ENCODE results near the gene LRP8.

Gene LRP8

DNA sequence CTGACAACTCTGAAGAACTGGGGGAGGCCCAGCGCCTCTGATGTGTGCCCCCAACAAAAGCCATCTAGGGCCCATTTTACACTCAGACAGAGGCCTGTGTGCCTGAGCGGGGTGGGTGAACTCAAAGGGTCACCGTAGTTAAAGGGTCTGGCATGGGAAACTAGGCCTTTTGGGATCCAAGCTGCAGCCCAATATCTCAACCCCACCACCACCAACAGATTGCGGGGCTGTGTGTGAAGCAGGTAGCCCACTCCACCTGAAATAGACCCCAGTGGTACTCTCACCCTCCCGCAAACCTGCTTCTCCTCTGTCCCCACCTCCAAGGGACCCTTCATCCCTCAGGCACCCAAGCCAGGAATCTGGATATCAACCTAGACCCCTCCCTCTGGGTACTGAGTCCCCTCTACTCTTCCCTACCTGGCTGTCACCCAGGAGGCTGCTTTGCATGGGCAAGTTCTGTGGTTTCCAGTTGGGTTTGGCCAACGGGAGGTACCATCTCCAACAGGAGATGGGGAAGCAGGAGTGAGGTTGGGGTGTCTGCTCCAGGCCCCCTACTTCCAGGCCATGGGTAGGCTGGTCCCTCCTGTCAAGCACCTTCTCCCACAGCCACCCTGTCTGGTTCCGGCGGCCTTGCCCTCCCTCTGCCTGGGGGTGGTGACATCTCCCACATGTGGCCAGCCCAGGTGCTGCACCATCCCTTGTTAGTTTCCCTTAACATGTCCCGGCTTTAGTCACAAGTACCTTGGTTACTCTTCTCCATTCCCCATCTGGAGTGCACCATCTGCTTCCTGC lies 35.2 kb upstream of the LRP8 start:
- FAIRE-seq = no peak
- TF ChIP-seq TAF1 (IDR thresholded peaks at IDR 0.05; ENCODE audit: low read depth, low read length) = no peak
- TF ChIP-seq POU2F2 (IDR thresholded peaks at IDR 0.05; ENCODE audit: low read depth, low read length) = no peak
- no peak for TF ChIP-seq PAX5 (IDR thresholded peaks at IDR 0.05; ENCODE audit: insufficient read depth, low read length, severe bottlenecking)
- no peak for TF ChIP-seq SPI1 (IDR thresholded peaks at IDR 0.05; ENCODE audit: low read depth, low read length)
- no peak for TF ChIP-seq POLR2A (IDR thresholded peaks at IDR 0.05; ENCODE audit: low read depth, low read length)
- no peak for TF ChIP-seq POLR2AphosphoS5 (IDR thresholded peaks at IDR 0.05; ENCODE audit: low read depth, low read length)
- DNase-seq (ENCODE audit: insufficient read length, low spot score) = no peak

DNA sequence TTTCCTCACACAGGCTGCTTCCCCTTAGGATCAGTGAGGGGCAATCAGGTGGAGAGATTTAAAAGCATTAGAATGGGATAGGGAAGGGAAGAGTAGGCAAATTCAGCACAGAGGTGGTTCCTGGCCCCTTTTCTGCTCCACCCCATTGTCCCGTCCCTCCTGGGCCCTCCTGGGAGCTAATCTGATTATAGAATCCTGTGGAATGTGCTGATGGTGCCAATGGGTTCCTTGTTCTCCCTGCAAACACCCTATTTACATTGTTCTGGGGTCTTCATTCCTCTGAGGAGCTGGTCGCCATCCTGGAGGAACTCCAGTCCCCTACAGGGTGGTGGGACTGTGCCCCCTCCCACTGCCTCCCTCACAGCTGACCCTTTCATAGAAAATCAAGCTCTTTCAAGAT lies 34.4 kb upstream of the LRP8 start:
- FAIRE-seq = no peak
- DNase-seq (ENCODE audit: insufficient read length, low spot score) = no peak
- TF ChIP-seq SPI1 (IDR thresholded peaks at IDR 0.05; ENCODE audit: low read depth, low read length) (no peak), TAF1 (IDR thresholded peaks at IDR 0.05; ENCODE audit: low read depth, low read length) (no peak), POLR2A (IDR thresholded peaks at IDR 0.05; ENCODE audit: low read depth, low read length) (no peak), PAX5 (IDR thresholded peaks at IDR 0.05; ENCODE audit: insufficient read depth, low read length, severe bottlenecking) (no peak), POU2F2 (IDR thresholded peaks at IDR 0.05; ENCODE audit: low read depth, low read length) (no peak), POLR2AphosphoS5 (IDR thresholded peaks at IDR 0.05; ENCODE audit: low read depth, low read length) (no peak)

- no peak for DNase-seq (ENCODE audit: insufficient read length, low spot score)
- no peak for FAIRE-seq
- TF ChIP-seq POLR2AphosphoS5 (IDR thresholded peaks at IDR 0.05; ENCODE audit: low read depth, low read length) = no peak
- TF ChIP-seq TAF1 (IDR thresholded peaks at IDR 0.05; ENCODE audit: low read depth, low read length) = no peak
- TF ChIP-seq SPI1 (IDR thresholded peaks at IDR 0.05; ENCODE audit: low read depth, low read length) = no peak
- no peak for TF ChIP-seq POLR2A (IDR thresholded peaks at IDR 0.05; ENCODE audit: low read depth, low read length)
Observed at GRCh38 chr1:53361541-53361961, 33.7 kb upstream of the LRP8 start.

- no peak for FAIRE-seq
- DNase-seq (ENCODE audit: insufficient read length, low spot score) = no peak
- TF ChIP-seq PAX5 (IDR thresholded peaks at IDR 0.05; ENCODE audit: insufficient read depth, low read length, severe bottlenecking) (no peak), POLR2A (IDR thresholded peaks at IDR 0.05; ENCODE audit: low read depth, low read length) (no peak), POU2F2 (IDR thresholded peaks at IDR 0.05; ENCODE audit: low read depth, low read length) (no peak), POLR2AphosphoS5 (IDR thresholded peaks at IDR 0.05; ENCODE audit: low read depth, low read length) (no peak), TAF1 (IDR thresholded peaks at IDR 0.05; ENCODE audit: low read depth, low read length) (no peak), SPI1 (IDR thresholded peaks at IDR 0.05; ENCODE audit: low read depth, low read length) (no peak)
Observed at GRCh38 chr1:53359934-53360276, 32.0 kb upstream of the LRP8 start.

DNA sequence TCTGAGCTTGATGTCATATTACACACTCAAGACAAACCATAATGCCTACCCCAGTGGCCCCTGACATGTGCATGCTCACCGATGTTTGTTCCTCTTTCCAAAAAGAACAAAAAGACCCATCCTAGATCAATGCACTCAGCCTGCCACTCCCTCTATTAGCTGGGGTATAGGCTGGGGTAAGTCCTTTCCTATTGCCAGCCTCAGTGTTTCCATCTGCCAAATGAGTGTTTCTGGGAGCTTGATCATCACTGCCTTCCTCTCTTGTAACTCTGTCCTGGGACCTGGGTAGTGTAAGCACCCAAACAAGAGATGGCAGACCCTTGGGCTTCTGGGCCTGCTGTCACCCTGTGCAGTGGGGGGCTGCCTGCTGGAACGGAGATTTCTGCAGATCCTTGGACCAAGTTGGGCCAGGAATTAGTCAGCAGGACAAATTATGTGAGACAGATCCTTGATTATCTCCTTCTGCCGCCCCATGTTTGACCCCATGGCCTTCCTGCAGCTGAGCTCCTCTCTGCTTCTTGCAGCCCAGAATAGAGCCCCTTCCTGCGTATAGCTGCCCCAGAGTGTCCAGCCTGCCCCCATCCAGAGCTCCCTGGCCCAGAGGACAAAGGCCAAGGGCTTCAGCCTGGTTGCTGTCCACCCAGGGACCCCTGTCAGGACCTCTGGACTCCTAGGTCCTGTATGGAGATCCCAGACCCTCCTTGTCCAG lies 31.5 kb upstream of the LRP8 start:
- no peak for DNase-seq (ENCODE audit: insufficient read length, low spot score)
- no peak for FAIRE-seq
- no peak for TF ChIP-seq POLR2A (IDR thresholded peaks at IDR 0.05; ENCODE audit: low read depth, low read length)
- TF ChIP-seq SPI1 (IDR thresholded peaks at IDR 0.05; ENCODE audit: low read depth, low read length) = no peak
- no peak for TF ChIP-seq PAX5 (IDR thresholded peaks at IDR 0.05; ENCODE audit: insufficient read depth, low read length, severe bottlenecking)
- no peak for TF ChIP-seq TAF1 (IDR thresholded peaks at IDR 0.05; ENCODE audit: low read depth, low read length)
- no peak for TF ChIP-seq POLR2AphosphoS5 (IDR thresholded peaks at IDR 0.05; ENCODE audit: low read depth, low read length)
- no peak for TF ChIP-seq POU2F2 (IDR thresholded peaks at IDR 0.05; ENCODE audit: low read depth, low read length)

- FAIRE-seq (no peak), DNase-seq (ENCODE audit: insufficient read length, low spot score) (no peak)
- no peak for TF ChIP-seq PAX5 (IDR thresholded peaks at IDR 0.05; ENCODE audit: insufficient read depth, low read length, severe bottlenecking)
- TF ChIP-seq TAF1 (IDR thresholded peaks at IDR 0.05; ENCODE audit: low read depth, low read length) = no peak
- no peak for TF ChIP-seq POU2F2 (IDR thresholded peaks at IDR 0.05; ENCODE audit: low read depth, low read length)
- TF ChIP-seq POLR2AphosphoS5 (IDR thresholded peaks at IDR 0.05; ENCODE audit: low read depth, low read length) = no peak
- no peak for TF ChIP-seq SPI1 (IDR thresholded peaks at IDR 0.05; ENCODE audit: low read depth, low read length)
- TF ChIP-seq POLR2A (IDR thresholded peaks at IDR 0.05; ENCODE audit: low read depth, low read length) = no peak
Observed at GRCh38 chr1:53356637-53357036, 28.8 kb upstream of the LRP8 start.

GRCh38 chr1:53354119-53354518 lies 26.2 kb upstream of the LRP8 start:
- DNase-seq (ENCODE audit: insufficient read length, low spot score) (no peak), FAIRE-seq (no peak)
- TF ChIP-seq TAF1 (IDR thresholded peaks at IDR 0.05; ENCODE audit: low read depth, low read length) = no peak
- TF ChIP-seq SPI1 (IDR thresholded peaks at IDR 0.05; ENCODE audit: low read depth, low read length) = no peak
- no peak for TF ChIP-seq POU2F2 (IDR thresholded peaks at IDR 0.05; ENCODE audit: low read depth, low read length)
- TF ChIP-seq PAX5 (IDR thresholded peaks at IDR 0.05; ENCODE audit: insufficient read depth, low read length, severe bottlenecking) = no peak
- TF ChIP-seq POLR2A (IDR thresholded peaks at IDR 0.05; ENCODE audit: low read depth, low read length) = no peak
- TF ChIP-seq POLR2AphosphoS5 (IDR thresholded peaks at IDR 0.05; ENCODE audit: low read depth, low read length) = no peak

DNA sequence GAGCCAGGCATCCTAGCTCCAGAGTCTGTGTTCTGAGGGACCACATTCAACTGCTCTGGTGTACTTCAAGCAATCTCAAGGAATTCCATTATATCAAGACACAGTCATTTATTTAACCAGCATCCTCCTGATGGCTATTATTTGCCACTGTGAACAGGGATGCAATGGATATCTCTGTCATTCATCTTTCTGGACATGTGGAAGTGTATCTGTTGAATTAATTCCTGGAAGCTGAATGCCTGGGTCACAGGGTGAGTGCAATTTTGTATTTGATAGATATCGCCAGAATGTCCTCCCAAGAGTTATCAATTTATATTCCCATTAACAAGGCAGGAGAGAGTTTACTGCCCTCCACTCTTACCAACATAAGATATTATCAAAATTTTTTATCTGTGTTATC lies 24.7 kb upstream of the LRP8 start:
- TF ChIP-seq TAF1 (IDR thresholded peaks at IDR 0.05; ENCODE audit: low read depth, low read length) (no peak), POLR2A (IDR thresholded peaks at IDR 0.05; ENCODE audit: low read depth, low read length) (no peak), PAX5 (IDR thresholded peaks at IDR 0.05; ENCODE audit: insufficient read depth, low read length, severe bottlenecking) (no peak), POLR2AphosphoS5 (IDR thresholded peaks at IDR 0.05; ENCODE audit: low read depth, low read length) (no peak), SPI1 (IDR thresholded peaks at IDR 0.05; ENCODE audit: low read depth, low read length) (no peak), POU2F2 (IDR thresholded peaks at IDR 0.05; ENCODE audit: low read depth, low read length) (no peak)
- no peak for DNase-seq (ENCODE audit: insufficient read length, low spot score)
- FAIRE-seq = no peak

Measured in GM12891 (cell line).